GM19455 (cell line): ENCODE results near the gene RGS6.

ENCODE experiments used
- ATAC-seq: cut with Tn5 transposase; IDR thresholded peaks from one replicate; pipeline ENCODE4 v1.9.1; 2021; ENCODE audit not compliant: unreplicated experiment

The RGS6 gene

GRCh38 chr14:72013721-72014345 is 81.6 kb downstream of the RGS6 start:
- no peak for ATAC-seq

GRCh38 chr14:72014486-72014885 is 82.3 kb downstream of the RGS6 start:
- ATAC-seq = no peak

- no peak for ATAC-seq
Measured at GRCh38 chr14:72017290-72017689, 85.1 kb downstream of the RGS6 start.

- ATAC-seq = no peak
Measured at GRCh38 chr14:72023128-72024042, 91.2 kb downstream of the RGS6 start.

GRCh38 chr14:72024043-72024407 is 91.8 kb downstream of the RGS6 start:
- no peak for ATAC-seq

GRCh38 chr14:72024504-72024903 is 92.3 kb downstream of the RGS6 start:
- ATAC-seq = no peak

GRCh38 chr14:72026536-72026935 is 94.3 kb downstream of the RGS6 start:
- ATAC-seq = no peak

- ATAC-seq = no peak
Measured at GRCh38 chr14:72027061-72027460, 94.8 kb downstream of the RGS6 start.

GRCh38 chr14:72033365-72033764 is 101.1 kb downstream of the RGS6 start:
- no peak for ATAC-seq

- no peak for ATAC-seq
Measured at GRCh38 chr14:72040528-72040927, 108.3 kb downstream of the RGS6 start.

GRCh38 chr14:72045271-72045670 is 113.0 kb downstream of the RGS6 start:
- ATAC-seq = no peak

- no peak for ATAC-seq
Measured at GRCh38 chr14:72045885-72046284, 113.7 kb downstream of the RGS6 start.

- no peak for ATAC-seq
Measured at GRCh38 chr14:72049462-72049861, 117.2 kb downstream of the RGS6 start.

- no peak for ATAC-seq
Measured at GRCh38 chr14:72052356-72052755, 120.1 kb downstream of the RGS6 start.

GRCh38 chr14:72053651-72054050 is 121.4 kb downstream of the RGS6 start:
- ATAC-seq = no peak

- no peak for ATAC-seq
Measured at GRCh38 chr14:72054911-72055310, 122.7 kb downstream of the RGS6 start.

- no peak for ATAC-seq
Measured at GRCh38 chr14:72057701-72058285, 125.6 kb downstream of the RGS6 start.

- ATAC-seq = no peak
Measured at GRCh38 chr14:72060460-72060859, 128.2 kb downstream of the RGS6 start.

GRCh38 chr14:72060917-72061316 is 128.7 kb downstream of the RGS6 start:
- no peak for ATAC-seq

- no peak for ATAC-seq
Measured at GRCh38 chr14:72061718-72062117, 129.5 kb downstream of the RGS6 start.

GRCh38 chr14:72063761-72064282 is 131.6 kb downstream of the RGS6 start:
- no peak for ATAC-seq

GRCh38 chr14:72064501-72064900 is 132.3 kb downstream of the RGS6 start:
- no peak for ATAC-seq
